ENCODE measurements around the gene EPM2A.

GRCh38 chr6:145643760-145644159 lies 91.6 kb downstream of the EPM2A start:
- TF ChIP-seq ZBTB33 (IDR thresholded peaks at IDR 0.05; ENCODE audit: extremely low read depth, insufficient replicate concordance, low read length) (no peak), POLR2AphosphoS5 (IDR thresholded peaks at IDR 0.05; ENCODE audit: low read depth, low read length) (no peak), CEBPB (IDR thresholded peaks at IDR 0.05; ENCODE audit: low read depth) (no peak)
